KOPT-K1 (cell line): ENCODE data around the gene SLC35C1.

Experiments used
- H3K27ac ChIP-seq: fragments of 200-600 bp; sonication (generic); 2 replicates; pipeline ENCODE4 v1.5.1; 2016; ENCODE audit warnings: antibody characterized with exemption, mild to moderate bottlenecking, low read depth, low read length; ENCODE audit not compliant: poor library complexity, severe bottlenecking
- H3K36me3 ChIP-seq: fragments of 200-600 bp; sonication (generic); 2 replicates; pipeline ENCODE4 v1.5.1; 2017; ENCODE audit warnings: antibody characterized with exemption, mild to moderate bottlenecking, low read length, moderate library complexity; ENCODE audit not compliant: insufficient read depth
- H3K9me3 ChIP-seq: fragments of 200-600 bp; sonication (generic); 2 replicates; pipeline ENCODE4 v1.5.1; 2017; ENCODE audit warnings: antibody characterized with exemption, low read length, mild to moderate bottlenecking; ENCODE audit not compliant: insufficient read depth, poor library complexity, severe bottlenecking

SLC35C1 gene

GRCh38 chr11:45857961-45858474, 53.1 kb downstream of the SLC35C1 start:
- Histone ChIP-seq H3K27ac (no peak overlapping the region), H3K36me3 (peaks cover 78% of the 10 kb centered on the region), H3K9me3 (no peaks in the 10 kb centered on the region)

- no peaks in the 10 kb centered on the region for H3K9me3 ChIP-seq
- no peak overlapping the region for H3K27ac ChIP-seq
- peaks cover 86% of the 10 kb centered on the region for H3K36me3 ChIP-seq
These were observed 53.9 kb downstream of the SLC35C1 start for GRCh38 chr11:45858751-45859398.

- Histone ChIP-seq H3K27ac (no peak overlapping the region), H3K9me3 (no peaks in the 10 kb centered on the region), H3K36me3 (peaks cover 95% of the 10 kb centered on the region)
These were observed 54.8 kb downstream of the SLC35C1 start for GRCh38 chr11:45859661-45860140.

- peaks cover 100% of the 10 kb centered on the region for H3K36me3 ChIP-seq
- H3K9me3 ChIP-seq, result no peaks in the 10 kb centered on the region
- H3K27ac ChIP-seq, result no peak overlapping the region
These were observed 55.4 kb downstream of the SLC35C1 start for GRCh38 chr11:45860348-45860747.

GRCh38 chr11:45860764-45861510, 56.0 kb downstream of the SLC35C1 start:
- no peak overlapping the region for H3K27ac ChIP-seq
- peaks cover 100% of the 10 kb centered on the region for H3K36me3 ChIP-seq

More at GRCh38 chr11:45860764-45861510, 56.0 kb downstream of the SLC35C1 start:
- H3K9me3 ChIP-seq, result no peaks in the 10 kb centered on the region
